Lung (tissue), 12 donors: ENCODE data around the gene LCE5A. TPM values are rescaled to one million over a fixed set of nuclear protein-coding genes. Genes with fewer than 3 reads are reported as not detected.

Experiments
- ATAC-seq: fragments of 200-7000 bp; cut with Tn5 transposase; one replicate; pipeline ENCODE4 v1.9.1; 2020; ENCODE audit warnings: moderate number of reproducible peaks; ENCODE audit not compliant: insufficient read depth, low FRiP score
- DNase-seq, 3 donors: peaks; one replicate each; pipeline ENCODE4 v3.0.0-alpha.2; 2013 to 2017
- H3K27ac ChIP-seq, 2 donors: one replicate each; pipeline ENCODE4 v1.5.1; 2013; ENCODE audit warnings: mild to moderate bottlenecking in 2 of 2, moderate library complexity in 2 of 2, control low read depth in 1 of 2, inconsistent platforms in 1 of 2, low read depth in 1 of 2, low read length in 1 of 2
- H3K27me3 ChIP-seq, 3 donors: one replicate each; pipeline ENCODE4 v1.5.1; 2013; ENCODE audit warnings: low read length in 2 of 3; ENCODE audit not compliant: control insufficient read depth in 3 of 3, insufficient read depth in 3 of 3
- H3K36me3 ChIP-seq, 4 donors: one replicate each; pipeline ENCODE4 v1.5.1; 2013; ENCODE audit warnings: low read length in 4 of 4, mild to moderate bottlenecking in 1 of 4, moderate library complexity in 1 of 4; ENCODE audit not compliant: control insufficient read depth in 4 of 4, insufficient read depth in 4 of 4
- H3K4me1 ChIP-seq, 5 donors: one replicate each; pipeline ENCODE4 v1.5.1; 2013; ENCODE audit warnings: low read length in 5 of 5, mild to moderate bottlenecking in 2 of 5, moderate library complexity in 1 of 5; ENCODE audit not compliant: control insufficient read depth in 5 of 5, insufficient read depth in 5 of 5
- H3K4me3 ChIP-seq: one replicate; pipeline ENCODE4 v1.5.1; 2013; ENCODE audit warnings: mild to moderate bottlenecking, control low read depth, moderate library complexity
- H3K9ac ChIP-seq, 2 donors: one replicate each; pipeline ENCODE4 v1.5.1; 2013; ENCODE audit warnings: low read length in 2 of 2, control low read depth in 1 of 2; ENCODE audit not compliant: insufficient read depth in 1 of 2
- H3K9me3 ChIP-seq, 4 donors: one replicate each; pipeline ENCODE4 v1.5.1; 2013; ENCODE audit warnings: low read length in 3 of 4, mild to moderate bottlenecking in 1 of 4, moderate library complexity in 1 of 4; ENCODE audit not compliant: control insufficient read depth in 4 of 4, insufficient read depth in 3 of 4
- CTCF ChIP-seq: IDR thresholded peaks from 2 replicates; pipeline ENCODE4 v1.5.1; 2012; ENCODE audit warnings: mild to moderate bottlenecking; ENCODE audit errors: control extremely low read depth, extremely low read depth
- WGBS, 2 donors: extraction: QIAGEN DNeasy Blood & Tissue Kit; methylation state at CpG; one replicate each; pipeline ENCODE4 v1.1.7; 2013; 5-methylcytosine and 5-hydroxymethylcytosine counted together
- polyA plus RNA-seq, 2 donors: library from polyadenylated mRNA; stranded (reverse); fragments of 200-250 nt; gene quantifications; one replicate each; pipeline ENCODE4 v1.2.1, GENCODE V29; 2013
- total RNA-seq, 2 donors: library from RNA; depleted of rRNA in 1 of 2; stranded (reverse); fragments of >200 nt in 1 of 2; gene quantifications; one replicate each; pipeline ENCODE4 v1.2.1, GENCODE V29; 2014 to 2021
- donor health status: control.
- donor health status: control.
- donor health status: Bipolar disorder and iron deficiency.
- donor health status: healthy.
- donor health status: DM: yes; HTN: yes; CAD: no.

LCE5A gene
- total and polyA plus RNA-seq, 4 donors, result 0.07 TPM; not detected in 3

GRCh38 chr1:152497273-152497672 lies 13.3 kb upstream of the LCE5A start:
- Histone ChIP-seq H3K27ac (no peak overlapping the region), H3K27me3 (no peaks in the 10 kb centered on the region), H3K9ac (no peak overlapping the region), H3K4me1 (no peaks in the 10 kb centered on the region), H3K9me3 (peaks cover 0 to 2% (median 0%) of the 10 kb centered on the region in 4 donors), H3K4me3 (no peak overlapping the region), H3K36me3 (no peaks in the 10 kb centered on the region)
- WGBS, 2 donors, result 21 to 22% methylated on average over 2 of the region's 2 CpGs
- DNase-seq (no peak), ATAC-seq (no peak)
- no peak for TF ChIP-seq CTCF

- no peak overlapping the region for H3K27ac ChIP-seq
- no peak overlapping the region for H3K4me3 ChIP-seq
- H3K36me3 ChIP-seq, result no peaks in the 10 kb centered on the region
- TF ChIP-seq CTCF, result no peak
- H3K9ac ChIP-seq, result no peak overlapping the region
- DNase-seq, result no peak
- 58 to 68% methylated on average over 2 of the region's 2 CpGs for WGBS, 2 donors
- no peak for ATAC-seq
- H3K27me3 ChIP-seq, result no peaks in the 10 kb centered on the region
- H3K9me3 ChIP-seq, result peaks cover 0 to 2% (median 0%) of the 10 kb centered on the region in 4 donors
- no peaks in the 10 kb centered on the region for H3K4me1 ChIP-seq
Measured at GRCh38 chr1:152501704-152502103, 8.9 kb upstream of the LCE5A start.

GRCh38 chr1:152502496-152503180 lies 8.0 kb upstream of the LCE5A start:
- H3K27ac ChIP-seq, result no peak overlapping the region
- WGBS, 2 donors, result 79 to 82% methylated on average over 7 of the region's 7 CpGs
- no peak overlapping the region for H3K9ac ChIP-seq
- no peak for TF ChIP-seq CTCF
- no peaks in the 10 kb centered on the region for H3K4me1 ChIP-seq
- H3K9me3 ChIP-seq, result peaks cover 0 to 2% (median 0%) of the 10 kb centered on the region in 4 donors
- no peak overlapping the region for H3K4me3 ChIP-seq
- no peaks in the 10 kb centered on the region for H3K27me3 ChIP-seq
- DNase-seq, result no peak
- ATAC-seq, result no peak
- no peaks in the 10 kb centered on the region for H3K36me3 ChIP-seq

- TF ChIP-seq CTCF, result no peak
- H3K9ac ChIP-seq, result no peak overlapping the region
Measured at GRCh38 chr1:152505083-152505482, 5.5 kb upstream of the LCE5A start.

More at GRCh38 chr1:152505083-152505482, 5.5 kb upstream of the LCE5A start:
- no peak for DNase-seq
- Histone ChIP-seq H3K4me3 (no peak overlapping the region), H3K4me1 (no peaks in the 10 kb centered on the region), H3K27ac (no peak overlapping the region), H3K27me3 (no peaks in the 10 kb centered on the region), H3K9me3 (no peaks in the 10 kb centered on the region), H3K36me3 (no peaks in the 10 kb centered on the region)
- ATAC-seq, result no peak
- WGBS, 2 donors, result 71 to 96% methylated on average over 2 of the region's 2 CpGs
